Erythroblast (primary cell): ENCODE data around the gene ITPRIPL1.
"Not testable (repeated sequence)": the region's sequence is repeated elsewhere in the genome, so short reads cannot be mapped to it uniquely, and the experiment has no call there.

Experiments used
- GATA1 ChIP-seq: IDR thresholded peaks from 2 replicates; pipeline ENCODE4 v1.6.1; 2011; ENCODE audit warnings: low read depth, mild to moderate bottlenecking, control low read depth, low read length, moderate library complexity
- POLR2A ChIP-seq: IDR thresholded peaks from 2 replicates; pipeline ENCODE4 v1.6.1; 2011; ENCODE audit warnings: mild to moderate bottlenecking, low read length

- TF ChIP-seq POLR2A, GATA1: not testable (repeated sequence)
These were observed 30.8 kb upstream of the ITPRIPL1 start for GRCh38 chr2:96294271-96294670.
